ACHN (cell line): Measurements from ENCODE around the gene BTN2A1.
"Not testable (repeated sequence)": the region's sequence is repeated elsewhere in the genome, so short reads cannot be mapped to it uniquely, and the experiment has no call there.

Experiments used
- DNase-seq: peaks from one replicate; pipeline ENCODE4 v3.0.0-alpha.2; 2015
- in situ Hi-C: cut with HindIII; loops from 2 replicates; pipeline ENCODE4 v1.10.0; 2017; ENCODE audit warnings: low sequenced_read_pairs, low pct_ligation_motif_present, low pct_unique_long_range_greater_than_20kb

BTN2A1 gene

DNA sequence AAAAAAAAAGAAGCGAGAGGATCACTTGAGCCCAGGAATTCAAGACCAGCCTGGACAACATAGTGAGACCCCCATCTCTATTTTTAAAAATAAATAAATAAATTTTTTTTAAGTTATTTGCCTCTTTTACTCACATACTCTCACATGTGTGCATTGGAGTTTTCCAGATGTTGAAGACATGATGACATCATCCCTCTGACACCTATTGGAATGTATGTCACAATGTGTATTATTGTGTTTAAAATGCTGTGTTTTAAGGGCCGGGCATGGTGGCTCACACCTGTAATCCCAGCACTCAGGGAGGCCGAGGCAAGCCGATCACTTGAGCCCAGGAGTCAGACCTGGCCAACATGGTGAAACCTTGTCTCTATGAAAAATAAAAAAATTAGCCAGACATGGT lies 24.6 kb downstream of the BTN2A1 start:
- in situ Hi-C loops = no loop called here
- DNase-seq = no peak

DNA sequence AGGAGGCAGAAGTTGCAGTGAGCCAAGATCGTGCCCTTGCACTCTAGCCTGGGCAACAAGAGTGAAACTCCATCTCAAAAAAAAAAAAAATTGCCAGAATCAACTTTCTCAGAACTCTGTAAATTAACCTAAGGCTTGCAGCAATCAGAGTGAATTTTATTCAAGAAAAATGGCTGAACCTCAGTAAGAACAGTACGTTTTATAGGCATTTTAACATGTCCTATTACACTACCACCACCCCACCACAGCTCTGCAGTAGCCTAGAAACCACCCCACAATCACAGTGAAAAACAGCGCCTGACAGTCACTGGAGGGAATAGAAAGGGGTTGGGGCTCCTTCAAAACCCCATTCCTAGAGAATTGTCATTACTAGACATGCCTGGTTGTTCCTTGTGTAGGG lies 26.0 kb downstream of the BTN2A1 start:
- in situ Hi-C loops = no loop called here
- DNase-seq = no peak

DNA sequence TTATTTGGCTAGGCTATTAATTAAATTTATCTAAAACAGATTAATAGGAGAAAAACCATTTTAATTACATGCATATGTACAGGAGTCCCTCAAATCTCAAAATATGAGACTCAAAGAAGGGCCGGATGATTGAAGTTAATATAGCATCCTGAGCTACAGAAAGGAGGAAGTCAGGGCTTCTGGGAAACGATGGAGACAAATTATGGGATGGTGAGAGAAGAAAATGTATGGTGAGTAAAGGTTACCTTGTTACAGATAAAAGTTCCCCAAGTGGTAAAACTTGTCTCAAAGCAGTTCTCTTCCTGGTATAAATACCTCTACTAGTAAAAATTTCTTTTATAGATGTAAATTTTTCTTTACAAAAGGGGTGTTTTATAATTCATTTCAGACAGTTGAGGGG lies 26.4 kb downstream of the BTN2A1 start:
- in situ Hi-C loops = no loop called here

DNA sequence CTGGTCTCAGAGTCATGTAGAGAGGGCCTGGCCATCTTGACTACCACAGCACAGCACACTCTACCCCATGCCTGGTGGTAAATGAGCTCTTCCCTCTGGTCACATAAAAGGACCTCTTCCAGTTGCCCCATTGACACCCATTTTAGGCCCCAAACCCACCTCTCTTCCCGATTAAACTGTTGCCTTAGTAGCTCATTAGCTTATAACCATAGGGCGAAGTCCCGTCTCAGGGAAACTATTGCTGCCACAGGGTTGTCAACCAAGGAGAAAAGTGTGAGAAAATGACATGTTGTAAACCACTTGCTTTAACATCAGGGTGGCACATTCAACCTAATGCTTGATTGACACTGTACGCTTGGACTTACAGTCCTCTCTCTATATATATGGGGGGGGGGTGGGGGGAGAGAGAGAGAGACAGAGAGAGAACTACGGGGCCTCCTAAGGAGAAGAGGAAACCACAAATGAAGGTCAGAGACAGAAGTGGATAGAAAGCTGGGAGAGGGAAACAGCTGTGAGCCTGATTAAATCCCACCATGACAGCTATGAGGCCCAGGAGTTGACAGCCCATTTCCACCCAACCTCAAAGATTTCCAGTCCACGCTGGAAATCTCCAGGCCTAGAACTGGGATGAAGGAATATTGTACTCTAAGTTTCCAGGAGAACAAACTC lies 27.5 kb downstream of the BTN2A1 start:
- DNase-seq = no peak
- in situ Hi-C loops = no loop called here

More for the DNA sequence above, 26.4 kb downstream of the BTN2A1 start:
- no peak for DNase-seq

DNA sequence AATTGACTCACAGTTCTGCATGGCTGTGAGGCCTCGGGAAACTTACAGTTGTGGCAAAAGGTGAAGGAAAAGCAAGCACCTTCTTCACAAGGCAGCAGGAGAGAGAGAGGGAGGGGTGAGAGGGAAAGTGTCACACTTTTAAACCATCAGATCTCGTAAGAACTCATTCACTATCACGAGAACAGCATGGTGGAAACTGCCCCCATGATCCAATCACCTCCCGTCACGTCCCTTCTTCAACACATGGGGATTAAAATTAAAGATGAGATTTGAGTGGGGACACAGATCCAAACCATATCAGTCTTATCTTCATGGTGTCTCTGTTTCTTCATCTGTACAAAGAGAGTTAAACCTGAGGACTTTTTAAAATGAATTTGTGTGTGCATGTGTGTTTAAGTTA lies 28.6 kb downstream of the BTN2A1 start:
- in situ Hi-C loops = no loop called here
- no peak for DNase-seq

DNA sequence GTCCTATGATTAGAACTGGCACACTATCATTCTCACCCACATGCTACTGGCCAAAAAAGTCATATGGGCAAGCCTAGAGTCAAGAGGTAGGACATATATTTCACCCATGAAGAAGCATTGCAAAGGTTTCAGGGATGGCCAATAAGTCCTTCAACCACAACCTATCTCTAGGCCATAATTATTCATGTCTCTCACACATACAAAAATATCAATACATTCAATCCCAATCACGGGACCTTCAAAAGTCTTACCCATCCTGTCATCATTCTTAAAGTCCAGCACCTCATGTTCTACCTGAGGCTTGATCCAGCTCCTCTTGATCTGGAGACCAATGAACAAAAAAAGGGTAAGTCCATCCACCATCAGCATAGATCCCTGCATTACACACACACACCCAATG lies 29.7 kb downstream of the BTN2A1 start:
- in situ Hi-C loops = no loop called here
- DNase-seq = no peak

DNA sequence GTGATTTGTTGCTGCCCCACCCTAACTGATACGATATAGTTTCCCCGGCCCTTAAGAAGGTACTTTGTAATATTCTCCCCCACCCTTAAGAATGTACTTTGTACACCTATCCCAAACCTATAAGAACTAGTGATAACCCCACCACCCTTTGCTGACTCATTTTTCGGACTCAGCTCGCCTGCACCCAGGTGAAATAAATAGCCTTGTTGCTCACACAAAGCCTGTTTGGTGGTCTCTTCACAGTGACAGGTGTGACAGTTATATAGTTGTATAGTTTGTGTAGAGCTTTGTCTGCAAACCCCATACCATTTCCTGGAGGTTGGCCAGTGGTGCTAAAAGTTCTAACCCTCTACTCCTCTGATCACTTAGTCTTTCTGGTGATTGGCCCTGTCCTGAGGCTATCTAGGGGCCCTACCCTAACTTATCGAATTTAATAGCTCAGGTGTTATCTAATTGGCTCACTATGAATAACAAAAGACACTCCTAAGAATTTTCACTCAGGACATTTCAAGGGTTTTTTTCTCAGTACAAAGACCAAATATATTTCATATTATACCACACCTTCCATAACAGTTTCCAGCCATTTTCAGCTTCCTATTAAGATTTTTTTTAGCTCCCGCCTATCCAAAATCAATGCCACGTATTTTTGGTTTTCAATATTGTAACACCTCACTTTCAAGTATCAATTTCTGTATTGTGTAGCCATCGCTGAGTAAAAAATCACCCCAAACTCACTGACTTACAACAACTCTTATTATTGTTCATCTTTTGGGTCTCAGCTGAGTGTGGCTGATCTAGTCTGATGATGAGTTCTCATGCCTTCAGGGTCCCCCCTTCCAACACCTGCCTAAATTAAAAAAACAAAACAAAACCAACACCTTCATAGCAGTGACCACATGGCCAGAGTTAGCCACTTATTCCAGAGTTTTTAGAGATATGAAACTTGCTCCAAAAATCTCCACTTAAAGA lies 32.5 kb downstream of the BTN2A1 start:
- in situ Hi-C loops = no loop called here
- no peak for DNase-seq

DNA sequence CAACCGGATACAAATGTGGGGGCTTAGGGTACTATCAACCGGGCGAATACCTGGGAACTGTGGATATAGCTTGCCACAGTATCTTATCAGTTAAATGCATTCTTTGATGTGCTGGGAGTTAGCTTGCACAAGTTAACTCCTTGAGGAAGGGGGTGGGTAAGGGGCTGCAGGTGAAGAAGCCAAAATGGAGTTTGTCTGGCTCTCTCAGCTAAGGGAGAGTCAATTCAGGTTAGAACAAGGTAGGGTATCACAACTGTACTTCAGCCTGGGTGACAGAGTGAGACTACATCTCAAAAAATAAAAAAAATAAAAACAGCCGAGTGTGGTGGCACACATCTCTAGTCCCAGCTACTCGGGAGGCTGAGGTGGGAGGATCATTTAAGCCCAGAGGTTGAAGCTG lies 33.8 kb downstream of the BTN2A1 start:
- no peak for DNase-seq
- in situ Hi-C loops = no loop called here

DNA sequence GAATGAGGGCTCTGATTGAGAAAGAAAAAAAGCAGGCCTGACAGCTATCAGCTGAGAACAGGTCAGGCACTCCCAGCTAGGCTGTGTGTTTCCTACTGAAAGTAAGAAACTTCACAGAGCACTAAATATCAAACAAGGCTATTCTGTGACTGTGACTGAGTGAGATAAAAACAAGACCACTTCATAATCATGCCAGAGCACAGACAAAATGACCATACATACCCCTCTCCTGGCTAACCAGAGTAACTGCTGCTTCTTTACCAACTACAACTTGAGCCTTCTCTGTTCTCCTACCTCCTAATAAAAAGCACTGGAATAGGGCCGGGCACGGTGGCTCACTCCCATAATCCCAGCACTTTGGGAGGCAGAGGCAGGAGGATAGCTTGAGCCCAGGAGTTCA lies 35.5 kb downstream of the BTN2A1 start:
- peak; percentile 17 for DNase-seq
- in situ Hi-C loops = no loop called here

DNA sequence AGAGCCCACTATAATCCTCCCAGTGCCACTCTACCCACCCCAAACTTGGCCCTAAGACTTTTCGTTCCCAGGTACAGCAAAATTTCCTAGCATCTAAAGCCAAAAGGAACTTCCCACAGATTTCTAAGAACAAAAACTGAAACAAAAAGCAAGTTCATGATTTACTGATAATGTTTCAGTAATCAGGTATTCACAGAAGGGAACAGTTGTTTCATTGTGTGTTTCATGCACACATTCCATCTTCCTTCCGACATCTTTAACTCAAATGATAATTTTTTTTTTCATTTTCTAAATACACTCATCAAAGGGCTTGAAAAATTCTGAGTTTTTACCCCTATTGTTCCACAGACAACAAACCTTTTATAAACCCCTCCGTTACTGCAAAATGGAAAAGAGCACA lies 36.4 kb downstream of the BTN2A1 start:
- DNase-seq = no peak
- in situ Hi-C loops = no loop called here

DNA sequence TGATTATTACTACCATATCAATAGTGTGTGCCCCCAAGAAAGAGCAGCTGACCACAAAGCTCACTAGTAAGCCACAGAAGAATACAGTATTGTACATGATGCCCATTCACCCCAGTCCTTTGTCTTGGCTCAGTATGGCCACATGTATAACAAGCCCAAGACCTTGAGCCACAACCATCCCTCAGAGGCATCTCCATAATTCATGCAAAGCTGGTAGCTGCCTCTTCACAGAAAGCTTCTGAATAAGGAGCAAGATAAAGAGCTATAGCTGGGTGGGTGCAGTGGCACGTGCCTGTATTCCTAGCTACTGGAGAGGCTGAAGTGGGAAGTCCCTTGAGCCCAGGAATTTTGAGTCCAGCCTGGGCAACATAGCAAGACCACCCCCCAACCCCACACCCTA lies 37.5 kb downstream of the BTN2A1 start:
- no peak for DNase-seq
- in situ Hi-C loops = no loop called here

DNA sequence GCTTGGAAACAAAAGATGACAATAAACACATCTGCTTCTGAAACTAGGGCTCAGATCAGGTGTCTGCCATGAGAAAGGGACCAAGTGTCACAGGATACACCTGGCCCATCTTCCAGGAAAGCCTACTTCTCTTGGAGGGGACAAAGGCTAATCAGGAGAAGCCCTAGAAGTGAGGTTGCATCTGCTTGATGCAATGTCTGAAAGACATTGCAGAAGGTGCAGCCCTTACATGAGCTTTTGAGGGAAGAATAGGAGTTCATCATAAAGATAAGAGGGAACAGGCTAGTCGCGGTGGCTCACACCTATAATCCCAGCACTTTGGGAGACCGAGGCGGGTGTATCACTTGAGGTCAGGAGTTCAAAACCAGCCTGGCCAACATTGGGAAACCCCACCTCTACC lies 39.9 kb downstream of the BTN2A1 start:
- in situ Hi-C loops = no loop called here
- no peak for DNase-seq

DNA sequence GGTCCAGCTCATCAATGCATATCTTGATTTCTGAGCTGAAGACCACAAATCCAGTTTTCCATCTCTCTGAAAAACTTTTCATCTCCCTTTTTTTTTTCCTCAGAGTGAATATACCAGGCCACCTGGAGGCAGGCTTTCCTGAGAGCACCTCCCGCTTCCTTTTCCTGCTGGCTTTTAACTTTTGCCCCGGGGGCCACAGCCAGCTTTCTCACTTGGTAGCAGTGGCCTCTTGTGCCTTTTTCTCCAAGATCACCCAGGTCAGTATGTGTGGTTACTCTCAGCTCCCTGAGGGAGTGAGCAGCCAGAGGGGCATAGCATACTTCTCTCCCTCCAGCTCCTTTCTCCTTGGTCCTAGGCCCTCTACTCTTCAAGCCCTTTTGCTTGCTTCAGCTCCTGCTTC lies 42.3 kb downstream of the BTN2A1 start, which contains the start of gene BTN1A1:
Gene BTN1A1 (plus strand): TSS at position 202 of the 400 bp plus-strand sequence. CDS start 984 bp downstream, outside the sequence.
- in situ Hi-C loops = no loop called here
- no peak for DNase-seq

DNA sequence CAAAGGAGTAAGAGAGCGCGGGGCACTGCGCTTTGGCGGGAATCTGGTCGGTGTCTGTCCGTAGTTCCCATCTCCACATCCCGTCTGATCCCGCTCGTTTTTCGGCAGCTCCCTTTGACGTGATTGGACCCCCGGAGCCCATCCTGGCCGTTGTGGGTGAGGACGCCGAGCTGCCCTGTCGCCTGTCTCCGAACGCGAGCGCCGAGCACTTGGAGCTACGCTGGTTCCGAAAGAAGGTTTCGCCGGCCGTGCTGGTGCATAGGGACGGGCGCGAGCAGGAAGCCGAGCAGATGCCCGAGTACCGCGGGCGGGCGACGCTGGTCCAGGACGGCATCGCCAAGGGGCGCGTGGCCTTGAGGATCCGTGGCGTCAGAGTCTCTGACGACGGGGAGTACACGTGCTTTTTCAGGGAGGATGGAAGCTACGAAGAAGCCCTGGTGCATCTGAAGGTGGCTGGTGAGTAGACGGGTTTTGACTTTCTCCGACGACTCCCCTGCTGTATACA lies 43.8 kb downstream of the BTN2A1 start:
- DNase-seq = no peak
- in situ Hi-C loops = no loop called here

DNA sequence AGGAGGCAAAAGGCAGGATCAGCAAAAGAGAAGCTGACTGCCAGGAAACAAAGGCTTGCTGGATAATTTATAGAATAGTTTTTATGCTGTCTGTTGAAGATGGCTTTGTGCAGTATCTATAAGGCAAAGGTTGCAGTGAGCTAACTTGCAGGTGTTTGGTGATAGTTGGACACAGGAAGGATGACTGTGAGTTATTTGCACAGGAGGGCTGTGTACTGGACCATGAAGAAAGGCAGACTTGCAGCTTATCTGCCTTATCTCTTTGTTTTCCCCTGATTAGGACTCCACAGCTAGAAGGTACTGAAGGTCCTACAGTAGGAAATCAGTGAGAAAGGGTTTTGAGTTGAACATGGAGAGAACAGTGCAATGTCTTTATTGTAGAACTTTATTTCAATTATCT lies 44.4 kb downstream of the BTN2A1 start:
- in situ Hi-C loops = no loop called here
- peak; percentile 8 for DNase-seq

DNA sequence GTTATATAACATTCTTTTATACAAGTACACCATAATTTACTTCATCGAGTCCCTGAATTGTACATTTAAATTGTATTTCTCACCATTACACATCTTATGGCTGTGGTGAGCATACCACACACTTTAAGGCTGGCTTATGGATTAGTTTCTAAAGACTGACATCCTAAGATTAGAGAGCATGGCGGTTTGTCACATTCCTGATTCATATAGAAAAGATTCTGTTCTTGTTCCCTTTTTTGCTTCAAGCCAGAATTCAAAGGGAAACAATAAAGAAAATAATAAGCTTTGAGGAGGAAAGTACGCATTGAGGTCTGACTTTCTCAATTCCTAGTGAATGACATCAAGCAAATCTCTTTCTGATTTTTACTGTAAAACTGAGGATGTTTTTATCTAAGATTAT lies 44.9 kb downstream of the BTN2A1 start:
- in situ Hi-C loops = no loop called here

DNA sequence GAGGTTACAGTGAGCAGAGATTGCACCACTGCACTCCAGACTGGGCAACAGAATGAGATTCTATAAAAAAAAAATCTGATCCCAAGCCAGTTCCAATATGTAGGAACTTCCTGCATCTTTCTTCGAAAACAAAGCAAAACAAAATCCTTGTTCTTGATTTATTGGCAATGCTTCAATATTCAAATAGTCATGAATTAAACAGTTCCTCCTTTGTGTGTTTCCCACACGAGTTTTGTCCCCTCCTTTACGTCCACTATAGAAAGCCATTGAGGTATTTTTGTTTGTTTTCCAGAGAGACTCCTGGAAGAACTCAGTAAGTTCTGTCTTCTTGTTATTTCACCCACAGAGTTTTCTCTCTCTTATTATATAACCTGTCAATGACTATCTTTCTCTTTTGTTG lies 49.9 kb downstream of the BTN2A1 start:
- no peak for DNase-seq
- in situ Hi-C loops = no loop called here

More for the DNA sequence above, 44.9 kb downstream of the BTN2A1 start:
- DNase-seq = no peak

DNA sequence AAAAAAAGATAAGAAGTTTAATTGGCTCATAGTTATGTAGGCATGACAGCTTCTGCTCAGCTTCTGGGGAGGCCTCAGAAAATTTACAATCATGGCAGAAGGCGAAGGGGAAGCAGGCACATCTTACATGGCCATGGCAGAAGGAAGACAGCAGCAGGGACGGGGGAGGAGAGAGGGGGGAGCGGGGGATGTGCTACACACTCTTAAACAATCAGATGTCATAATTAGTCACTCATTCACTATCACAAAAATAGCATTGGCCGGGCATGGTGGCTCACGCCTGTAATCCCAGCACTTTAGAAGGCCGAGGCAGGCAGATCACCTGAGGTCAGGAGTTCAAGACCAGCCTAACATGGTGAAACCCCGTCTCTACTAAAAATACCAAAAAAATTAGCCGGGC lies 53.3 kb downstream of the BTN2A1 start:
- in situ Hi-C loops, DNase-seq: not testable (repeated sequence)

DNA sequence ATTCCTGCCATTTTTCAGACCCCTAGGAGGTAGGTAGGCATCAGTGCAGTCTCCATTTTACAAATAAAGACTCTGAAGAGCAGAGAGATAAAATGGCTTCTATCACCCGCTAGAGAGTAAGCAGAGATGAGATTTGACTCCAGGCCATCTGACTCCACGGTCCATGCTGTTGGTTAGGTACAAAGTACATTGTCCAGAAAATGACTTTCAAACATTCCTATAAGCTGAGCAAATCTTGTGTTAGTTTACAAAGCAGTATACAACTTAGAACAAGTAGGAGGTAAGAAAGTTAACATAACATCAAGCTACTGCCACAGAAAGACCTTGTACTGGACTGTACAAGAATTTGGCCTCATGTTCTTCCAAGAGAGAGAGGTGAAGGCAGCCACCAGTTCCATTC lies 57.2 kb downstream of the BTN2A1 start:
- no peak for DNase-seq
- in situ Hi-C loops = no loop called here
